ENCODE data around the gene PGRMC1.
"Not testable (repeated sequence)": the region's sequence is repeated elsewhere in the genome, so short reads cannot be mapped to it uniquely, and the experiment has no call there.

The PGRMC1 gene

GRCh38 chrX:119235051-119235511 lies 1.0 kb upstream of the PGRMC1 start:
- no peak for DNase-seq

- DNase-seq: peak; percentile 57
These were observed 807 bp downstream of the PGRMC1 start for GRCh38 chrX:119236623-119237561.

- DNase-seq: peak; percentile 47
These were observed 1.5 kb downstream of the PGRMC1 start for GRCh38 chrX:119237562-119237942.

GRCh38 chrX:119238557-119238956 lies 2.5 kb downstream of the PGRMC1 start:
- DNase-seq: no peak

- DNase-seq: no peak
These were observed 4.3 kb downstream of the PGRMC1 start for GRCh38 chrX:119240356-119240755.

- DNase-seq: no peak
These were observed 11.6 kb downstream of the PGRMC1 start for GRCh38 chrX:119247702-119248101.

GRCh38 chrX:119249891-119250290 lies 13.8 kb downstream of the PGRMC1 start:
- DNase-seq: no peak

- DNase-seq: no peak
These were observed 15.3 kb downstream of the PGRMC1 start for GRCh38 chrX:119251386-119251785.

GRCh38 chrX:119252716-119253115 lies 16.6 kb downstream of the PGRMC1 start:
- no peak for DNase-seq

GRCh38 chrX:119266364-119266995 lies 30.4 kb downstream of the PGRMC1 start:
- peak; percentile 29 for DNase-seq

GRCh38 chrX:119267115-119267514 lies 31.0 kb downstream of the PGRMC1 start:
- not testable (repeated sequence) for DNase-seq

- DNase-seq: no peak
These were observed 36.9 kb downstream of the PGRMC1 start for GRCh38 chrX:119272882-119273419.

- peak; percentile 60 for DNase-seq
These were observed 37.5 kb downstream of the PGRMC1 start for GRCh38 chrX:119273420-119274192.

- DNase-seq: not testable (repeated sequence)
These were observed 46.3 kb downstream of the PGRMC1 start for GRCh38 chrX:119282347-119282746.

- no peak for DNase-seq
These were observed 52.9 kb downstream of the PGRMC1 start for GRCh38 chrX:119288890-119289393.

GRCh38 chrX:119290476-119290875 lies 54.4 kb downstream of the PGRMC1 start:
- DNase-seq: no peak

- DNase-seq: not testable (repeated sequence)
These were observed 55.2 kb downstream of the PGRMC1 start for GRCh38 chrX:119291246-119291645.

GRCh38 chrX:119292445-119292844 lies 56.4 kb downstream of the PGRMC1 start:
- no peak for DNase-seq
